ENCODE results near the gene PIGH. TPM values are rescaled to one million over a fixed set of nuclear protein-coding genes. Genes with fewer than 3 reads are reported as not detected.
"Not testable (repeated sequence)": the region's sequence is repeated elsewhere in the genome, so short reads cannot be mapped to it uniquely, and the experiment has no call there.

The PIGH gene
- total RNA-seq, 1 experiment from 2014 or later = 112 TPM

DNA sequence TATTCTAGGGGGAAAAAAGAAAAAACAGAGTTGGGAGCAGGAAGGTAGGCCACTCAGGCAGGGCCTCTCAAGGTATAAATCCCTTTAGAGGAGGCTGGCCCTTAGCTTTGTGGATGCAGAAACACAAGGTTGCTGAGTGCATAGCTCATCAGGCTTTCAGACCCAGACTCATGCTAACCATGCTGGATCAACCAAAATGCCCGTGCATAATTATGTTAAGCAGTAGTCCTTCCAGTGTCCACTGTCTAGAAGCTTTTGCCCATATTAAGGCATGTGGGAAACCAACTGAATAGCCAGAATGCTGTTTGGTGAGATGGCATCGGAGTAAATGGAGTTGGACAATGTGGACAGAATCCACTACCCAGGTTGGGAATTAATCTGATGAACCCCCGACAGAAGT lies 38.6 kb upstream of the PIGH start:
- no peaks in the 10 kb centered on the region for H3K4me1 ChIP-seq (ENCODE audit: low read length)
- no peaks in the 10 kb centered on the region for H3K9me3 ChIP-seq (ENCODE audit: low read length)
- no peaks in the 10 kb centered on the region for H4K20me1 ChIP-seq (ENCODE audit: insufficient read depth, low read depth, low read length)
- H3K27ac ChIP-seq (ENCODE audit: low read length) = no peak overlapping the region
- no peaks in the 10 kb centered on the region for H3K9me2 ChIP-seq (replicated peaks; ENCODE audit: insufficient read depth, low read length)
- no peak overlapping the region for H3K4me2 ChIP-seq (ENCODE audit: low read depth, low read length, poor library complexity, severe bottlenecking)
- DNase-seq = no peak
- no peaks in the 10 kb centered on the region for H3K36me3 ChIP-seq (ENCODE audit: insufficient read depth, low read length)
- H3K27me3 ChIP-seq (ENCODE audit: low read length) = no peaks in the 10 kb centered on the region
- no peak overlapping the region for H2AFZ ChIP-seq (ENCODE audit: low read length)
- no peaks in the 10 kb centered on the region for H3K79me2 ChIP-seq (ENCODE audit: low read length)
- H3K4me3 ChIP-seq (ENCODE audit: low read length) = no peak overlapping the region
- H3K9ac ChIP-seq (ENCODE audit: low read length) = no peak overlapping the region

DNA sequence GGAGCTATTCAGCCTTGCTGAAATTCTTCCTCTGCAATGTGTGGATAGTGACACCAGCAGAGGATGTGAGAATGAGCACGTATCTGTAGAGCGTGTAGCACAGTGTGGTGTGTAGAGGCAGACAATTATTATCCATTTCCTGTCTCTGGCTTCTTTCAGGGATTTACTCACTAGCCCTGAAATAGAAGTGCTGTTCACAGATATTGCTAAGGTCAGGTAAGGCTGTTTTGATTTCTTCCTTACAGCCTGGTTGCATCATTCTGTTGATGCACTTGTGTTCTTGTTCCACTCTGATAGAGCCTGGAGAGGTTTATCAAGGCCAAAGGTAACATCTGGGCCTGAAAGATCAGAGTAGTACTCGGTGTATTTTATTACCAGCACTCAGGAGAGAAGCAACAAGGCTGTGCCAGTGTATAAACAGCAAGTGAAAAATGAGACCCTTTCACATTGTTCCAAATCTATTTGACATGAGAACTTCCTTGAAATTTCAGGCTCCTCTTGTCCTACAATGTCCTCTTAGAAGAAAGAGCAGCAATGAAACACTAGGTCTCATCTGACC lies 36.4 kb upstream of the PIGH start:
- H2AFZ ChIP-seq (ENCODE audit: low read length) = no peak overlapping the region
- no peak overlapping the region for H3K4me2 ChIP-seq (ENCODE audit: low read depth, low read length, poor library complexity, severe bottlenecking)
- no peaks in the 10 kb centered on the region for H3K36me3 ChIP-seq (ENCODE audit: insufficient read depth, low read length)
- H3K9me2 ChIP-seq (replicated peaks; ENCODE audit: insufficient read depth, low read length) = no peaks in the 10 kb centered on the region
- no peak overlapping the region for H3K27ac ChIP-seq (ENCODE audit: low read length)
- no peak overlapping the region for H3K4me3 ChIP-seq (ENCODE audit: low read length)
- no peaks in the 10 kb centered on the region for H3K27me3 ChIP-seq (ENCODE audit: low read length)
- DNase-seq = no peak
- H4K20me1 ChIP-seq (ENCODE audit: insufficient read depth, low read depth, low read length) = no peaks in the 10 kb centered on the region
- H3K9ac ChIP-seq (ENCODE audit: low read length) = no peak overlapping the region
- H3K4me1 ChIP-seq (ENCODE audit: low read length) = no peaks in the 10 kb centered on the region
- H3K9me3 ChIP-seq (ENCODE audit: low read length) = no peaks in the 10 kb centered on the region
- H3K79me2 ChIP-seq (ENCODE audit: low read length) = no peaks in the 10 kb centered on the region

DNA sequence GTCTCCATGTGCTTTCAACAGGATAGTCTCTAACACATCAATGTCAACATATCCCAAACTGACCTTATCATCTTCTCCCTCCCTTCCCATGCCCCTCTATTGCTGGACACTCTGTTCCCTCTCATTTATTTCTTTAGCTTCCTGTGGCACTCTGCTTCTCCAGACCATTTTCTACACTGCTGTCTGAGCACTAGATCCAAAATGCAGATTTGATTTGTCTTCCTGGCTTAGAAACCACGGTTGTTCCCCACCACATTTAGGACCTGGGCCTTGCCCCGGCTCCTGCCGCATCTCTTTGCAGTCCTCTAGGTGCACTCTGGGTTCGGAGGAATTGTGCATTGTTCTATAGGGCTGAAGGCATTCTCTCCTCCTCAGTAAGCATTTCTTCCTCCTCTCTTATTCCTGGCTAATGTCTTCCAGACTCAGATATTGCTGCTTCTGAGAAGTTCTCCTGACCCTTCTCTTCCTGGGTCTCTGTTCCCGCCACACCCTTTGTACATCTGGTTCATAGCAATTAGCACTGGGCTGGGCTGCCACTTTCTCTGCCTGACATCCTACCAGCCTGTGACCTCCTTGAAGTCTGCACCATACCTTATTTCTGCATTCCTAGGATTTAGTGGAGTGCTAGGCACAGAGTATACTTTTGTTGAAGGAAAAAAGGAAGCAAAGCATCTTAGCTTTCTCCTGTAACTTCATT lies 33.5 kb upstream of the PIGH start:
- H3K4me1 ChIP-seq (ENCODE audit: low read length) = no peaks in the 10 kb centered on the region
- H3K9ac ChIP-seq (ENCODE audit: low read length) = no peak overlapping the region
- no peak overlapping the region for H3K4me2 ChIP-seq (ENCODE audit: low read depth, low read length, poor library complexity, severe bottlenecking)
- no peak overlapping the region for H3K27ac ChIP-seq (ENCODE audit: low read length)
- no peaks in the 10 kb centered on the region for H3K27me3 ChIP-seq (ENCODE audit: low read length)
- no peaks in the 10 kb centered on the region for H3K36me3 ChIP-seq (ENCODE audit: insufficient read depth, low read length)
- H3K9me2 ChIP-seq (replicated peaks; ENCODE audit: insufficient read depth, low read length) = no peaks in the 10 kb centered on the region
- H2AFZ ChIP-seq (ENCODE audit: low read length) = no peak overlapping the region
- H4K20me1 ChIP-seq (ENCODE audit: insufficient read depth, low read depth, low read length) = no peaks in the 10 kb centered on the region
- H3K4me3 ChIP-seq (ENCODE audit: low read length) = no peak overlapping the region
- DNase-seq = no peak
- no peaks in the 10 kb centered on the region for H3K79me2 ChIP-seq (ENCODE audit: low read length)
- H3K9me3 ChIP-seq (ENCODE audit: low read length) = no peaks in the 10 kb centered on the region

DNA sequence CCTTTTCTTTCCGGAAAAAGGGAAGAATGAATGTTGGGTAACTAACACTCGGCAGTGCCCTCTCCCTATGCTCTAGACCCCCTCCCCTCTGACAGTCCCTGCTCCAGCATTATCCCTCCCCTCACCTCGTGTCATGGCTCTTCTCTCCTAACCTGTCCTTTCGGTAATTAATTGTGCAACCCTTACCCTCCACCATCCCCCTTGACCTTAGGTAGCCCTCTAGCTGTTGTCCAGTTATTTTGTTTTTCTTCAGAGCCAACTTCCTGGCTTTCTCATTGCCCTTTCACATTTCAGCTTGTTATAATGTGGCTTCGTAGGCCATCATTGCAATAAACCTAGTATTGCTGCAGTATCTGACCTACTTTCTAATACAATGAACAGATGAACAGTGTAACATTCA lies 30.9 kb upstream of the PIGH start:
- no peak for DNase-seq
- H3K9me3 ChIP-seq (ENCODE audit: low read length) = no peaks in the 10 kb centered on the region
- no peak overlapping the region for H2AFZ ChIP-seq (ENCODE audit: low read length)
- H3K9me2 ChIP-seq (replicated peaks; ENCODE audit: insufficient read depth, low read length) = no peaks in the 10 kb centered on the region
- H3K4me3 ChIP-seq (ENCODE audit: low read length) = no peak overlapping the region
- no peaks in the 10 kb centered on the region for H3K4me1 ChIP-seq (ENCODE audit: low read length)
- no peak overlapping the region for H3K27ac ChIP-seq (ENCODE audit: low read length)
- H3K9ac ChIP-seq (ENCODE audit: low read length) = no peak overlapping the region
- H4K20me1 ChIP-seq (ENCODE audit: insufficient read depth, low read depth, low read length) = no peaks in the 10 kb centered on the region
- no peaks in the 10 kb centered on the region for H3K36me3 ChIP-seq (ENCODE audit: insufficient read depth, low read length)
- H3K79me2 ChIP-seq (ENCODE audit: low read length) = no peaks in the 10 kb centered on the region
- H3K27me3 ChIP-seq (ENCODE audit: low read length) = no peaks in the 10 kb centered on the region
- H3K4me2 ChIP-seq (ENCODE audit: low read depth, low read length, poor library complexity, severe bottlenecking) = no peak overlapping the region

DNA sequence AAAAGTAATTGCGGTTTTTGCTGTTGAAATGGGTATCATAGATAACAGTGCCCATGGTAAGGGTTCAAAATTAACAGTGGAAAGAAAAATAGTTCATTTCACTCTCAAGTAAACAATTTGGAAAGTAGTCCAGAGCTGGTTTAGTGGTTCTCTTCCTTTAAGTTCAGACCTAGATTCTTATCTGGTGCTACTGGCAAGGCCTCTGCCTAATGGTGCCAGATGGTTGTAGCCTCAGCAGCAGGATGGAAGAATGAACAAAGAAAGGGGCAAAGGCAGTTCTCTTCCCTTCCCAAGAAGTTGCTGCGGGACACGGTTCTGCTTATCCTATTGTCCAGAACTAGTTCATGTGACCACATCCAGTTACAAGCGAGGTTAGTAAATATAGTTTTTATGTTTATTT lies 30.1 kb upstream of the PIGH start:
- Histone ChIP-seq H3K4me2 (ENCODE audit: low read depth, low read length, poor library complexity, severe bottlenecking) (no peak overlapping the region), H3K27me3 (ENCODE audit: low read length) (no peaks in the 10 kb centered on the region), H3K9me3 (ENCODE audit: low read length) (no peaks in the 10 kb centered on the region), H3K9ac (ENCODE audit: low read length) (no peak overlapping the region), H2AFZ (ENCODE audit: low read length) (no peak overlapping the region), H3K79me2 (ENCODE audit: low read length) (no peaks in the 10 kb centered on the region), H3K9me2 (replicated peaks; ENCODE audit: insufficient read depth, low read length) (no peaks in the 10 kb centered on the region), H3K27ac (ENCODE audit: low read length) (no peak overlapping the region), H3K4me1 (ENCODE audit: low read length) (no peaks in the 10 kb centered on the region), H3K4me3 (ENCODE audit: low read length) (no peak overlapping the region), H3K36me3 (ENCODE audit: insufficient read depth, low read length) (no peaks in the 10 kb centered on the region), H4K20me1 (ENCODE audit: insufficient read depth, low read depth, low read length) (no peaks in the 10 kb centered on the region)
- DNase-seq = no peak

DNA sequence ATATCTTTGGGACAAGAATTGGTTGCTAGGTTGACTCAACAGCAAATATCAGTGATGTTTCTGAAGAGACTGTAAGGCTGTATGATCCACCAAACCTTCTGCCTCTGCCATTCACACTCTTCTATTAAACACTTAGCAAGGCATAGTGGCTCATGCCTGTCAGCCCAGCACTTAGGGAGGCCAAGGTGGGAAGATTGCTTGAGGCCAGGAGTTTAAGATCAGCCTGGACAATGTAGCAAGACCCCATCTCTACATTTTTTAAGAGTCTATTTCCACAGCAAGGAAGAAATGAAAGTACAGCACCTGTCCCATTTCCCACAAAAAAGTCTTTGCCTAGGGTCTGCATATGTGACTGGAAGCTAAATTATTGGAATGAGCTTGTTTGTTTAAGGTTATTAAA lies 27.5 kb upstream of the PIGH start:
- Histone ChIP-seq H3K27me3 (ENCODE audit: low read length) (no peaks in the 10 kb centered on the region), H3K27ac (ENCODE audit: low read length) (no peak overlapping the region), H3K36me3 (ENCODE audit: insufficient read depth, low read length) (no peaks in the 10 kb centered on the region), H4K20me1 (ENCODE audit: insufficient read depth, low read depth, low read length) (no peaks in the 10 kb centered on the region), H3K9me3 (ENCODE audit: low read length) (no peaks in the 10 kb centered on the region), H3K9ac (ENCODE audit: low read length) (no peak overlapping the region), H3K4me1 (ENCODE audit: low read length) (no peaks in the 10 kb centered on the region), H3K4me2 (ENCODE audit: low read depth, low read length, poor library complexity, severe bottlenecking) (no peak overlapping the region), H3K9me2 (replicated peaks; ENCODE audit: insufficient read depth, low read length) (no peaks in the 10 kb centered on the region), H2AFZ (ENCODE audit: low read length) (no peak overlapping the region), H3K79me2 (ENCODE audit: low read length) (no peaks in the 10 kb centered on the region), H3K4me3 (ENCODE audit: low read length) (no peak overlapping the region)
- DNase-seq = no peak

DNA sequence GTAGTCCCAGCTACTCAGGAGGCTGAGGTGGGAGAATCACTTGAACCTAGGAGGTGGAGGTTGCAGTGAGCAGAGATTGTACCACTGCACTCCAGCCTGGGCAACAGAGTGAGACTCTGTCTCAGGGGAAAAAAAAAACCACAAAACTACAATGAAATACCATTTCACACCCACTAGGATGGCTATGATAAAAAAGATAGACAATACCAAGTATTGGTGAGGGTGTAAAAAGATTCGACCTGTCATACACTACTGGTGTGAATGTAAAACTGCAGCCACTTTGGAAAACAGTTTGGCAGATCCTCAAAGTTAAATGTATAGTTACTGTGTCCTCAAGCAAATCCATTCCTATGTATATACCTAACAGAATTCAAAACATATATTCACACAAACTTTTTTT lies 26.1 kb upstream of the PIGH start:
- DNase-seq; H3K4me1 ChIP-seq (ENCODE audit: low read length); H3K27ac ChIP-seq (ENCODE audit: low read length); H2AFZ ChIP-seq (ENCODE audit: low read length); H3K9me3 ChIP-seq (ENCODE audit: low read length); H3K36me3 ChIP-seq (ENCODE audit: insufficient read depth, low read length); H3K4me2 ChIP-seq (ENCODE audit: low read depth, low read length, poor library complexity, severe bottlenecking); H3K9me2 ChIP-seq (replicated peaks; ENCODE audit: insufficient read depth, low read length); H4K20me1 ChIP-seq (ENCODE audit: insufficient read depth, low read depth, low read length); H3K27me3 ChIP-seq (ENCODE audit: low read length); H3K4me3 ChIP-seq (ENCODE audit: low read length); H3K79me2 ChIP-seq (ENCODE audit: low read length); H3K9ac ChIP-seq (ENCODE audit: low read length): not testable (repeated sequence)

DNA sequence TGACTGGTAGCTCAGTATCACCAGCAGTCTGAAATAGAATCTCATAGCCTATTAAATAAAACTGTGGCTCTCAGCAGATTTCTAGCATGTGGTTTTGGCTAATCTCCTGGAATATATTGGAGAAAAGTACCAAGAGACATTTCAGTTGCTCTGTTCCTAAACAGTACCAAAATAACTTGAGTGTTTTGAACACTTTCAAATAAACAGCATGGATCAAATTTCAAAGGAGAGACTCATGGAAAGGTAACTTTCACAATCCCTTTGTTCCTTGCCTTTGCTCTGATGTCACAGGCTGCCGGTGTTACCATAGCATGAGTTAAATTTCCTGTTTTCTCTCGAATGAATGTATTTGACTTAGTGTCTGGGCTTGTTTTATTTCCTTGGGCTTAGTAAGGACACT lies 23.0 kb upstream of the PIGH start:
- Histone ChIP-seq H3K9me2 (replicated peaks; ENCODE audit: insufficient read depth, low read length) (no peaks in the 10 kb centered on the region), H3K9ac (ENCODE audit: low read length) (no peak overlapping the region), H3K4me2 (ENCODE audit: low read depth, low read length, poor library complexity, severe bottlenecking) (no peak overlapping the region), H3K36me3 (ENCODE audit: insufficient read depth, low read length) (no peaks in the 10 kb centered on the region), H2AFZ (ENCODE audit: low read length) (no peak overlapping the region), H3K4me3 (ENCODE audit: low read length) (no peak overlapping the region), H3K9me3 (ENCODE audit: low read length) (no peaks in the 10 kb centered on the region), H4K20me1 (ENCODE audit: insufficient read depth, low read depth, low read length) (no peaks in the 10 kb centered on the region), H3K79me2 (ENCODE audit: low read length) (no peaks in the 10 kb centered on the region), H3K27ac (ENCODE audit: low read length) (no peak overlapping the region), H3K4me1 (ENCODE audit: low read length) (peaks cover 17% of the 10 kb centered on the region), H3K27me3 (ENCODE audit: low read length) (no peaks in the 10 kb centered on the region)
- no peak for DNase-seq

All from Karpas-422 (cell line).